HFFc6 (cell line): ENCODE measurements around the gene CALHM5. TPM values are rescaled to one million over a fixed set of nuclear protein-coding genes. Genes with fewer than 3 reads are reported as not detected.
A peak's percentile ranks its signal among the peaks of the same experiment; 100 is the strongest.

ENCODE experiments used
- DNase-seq: peaks from one replicate; pipeline ENCODE4 v3.0.0-alpha.2; 2018
- H3K27ac Mint-ChIP-seq: 2 replicates; pipeline ENCODE4 v1.8.0; 2020; ENCODE audit warnings: mild to moderate bottlenecking, mixed read lengths
- H3K27me3 Mint-ChIP-seq: 2 replicates; pipeline ENCODE4 v1.8.0; 2021; ENCODE audit warnings: mild to moderate bottlenecking, moderate library complexity, mixed read lengths; ENCODE audit not compliant: insufficient read depth
- H3K36me3 Mint-ChIP-seq: 2 replicates; pipeline ENCODE4 v1.8.0; 2021; ENCODE audit warnings: low read depth, mixed read lengths
- H3K4me1 Mint-ChIP-seq: 2 replicates; pipeline ENCODE4 v1.8.0; 2020; ENCODE audit warnings: low read depth, mixed read lengths
- H3K4me3 Mint-ChIP-seq: 2 replicates; pipeline ENCODE4 v1.8.0; 2020; ENCODE audit warnings: mild to moderate bottlenecking, moderate library complexity, mixed read lengths
- H3K9me3 Mint-ChIP-seq: 2 replicates; pipeline ENCODE4 v1.8.0; 2020; ENCODE audit warnings: mild to moderate bottlenecking, mixed read lengths
- CTCF ChIP-seq: fragments of 200-600 bp; sonication (generic); IDR thresholded peaks from 2 replicates; pipeline ENCODE4 v1.5.0; 2021; ENCODE audit warnings: antibody characterized with exemption, mild to moderate bottlenecking
- total RNA-seq, 6 experiments: library from RNA; stranded (reverse); fragmentation: NEBNext Ultra II Directional; extraction: Animal tissue kit (Norgen Biotek cat#: 25700); gene quantifications; 2 replicates in 1 of 6; 3 replicates in 5 of 6; pipeline ENCODE4 v1.2.3, GENCODE V29; 2021

CALHM5 gene
- total RNA-seq, 6 experiments from 2014 or later: 1.9 to 5.6 (median 4.5) TPM

DNA sequence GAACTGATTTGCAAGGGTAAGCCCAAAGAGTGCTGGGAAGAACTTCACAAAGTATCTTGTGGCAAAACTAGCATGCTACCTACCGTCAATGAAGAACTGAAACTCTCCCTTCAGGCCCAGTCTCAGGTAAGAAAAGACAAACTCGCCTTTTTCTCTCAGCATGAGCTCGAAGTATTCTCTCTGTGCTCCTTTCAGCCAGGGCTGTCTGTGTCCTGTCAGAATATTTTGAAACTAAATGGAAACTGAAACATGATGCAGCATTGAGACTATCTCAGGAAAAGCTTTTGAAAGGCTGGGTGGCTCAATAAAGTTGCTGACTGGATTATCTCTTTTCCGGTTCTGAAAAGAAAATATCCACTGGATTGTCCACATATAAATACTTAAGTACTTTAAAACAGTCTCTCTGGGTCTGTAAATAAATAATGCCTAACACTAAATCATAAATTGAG is 696 bp downstream of the CALHM5 start:
- Mint-ChIP-seq H3K4me1 (peaks cover 54% of the 10 kb centered on the region), H3K4me3 (peak overlapping the region; percentile 92), H3K27ac (peak overlapping the region; percentile 96), H3K36me3 (peaks cover 19% of the 10 kb centered on the region; the same call in 1 of the 2 replicates), H3K27me3 (no peaks in the 10 kb centered on the region; the same call in 1 of the 2 replicates), H3K9me3 (no peaks in the 10 kb centered on the region)
- TF ChIP-seq CTCF: no peak
- DNase-seq: no peak

DNA sequence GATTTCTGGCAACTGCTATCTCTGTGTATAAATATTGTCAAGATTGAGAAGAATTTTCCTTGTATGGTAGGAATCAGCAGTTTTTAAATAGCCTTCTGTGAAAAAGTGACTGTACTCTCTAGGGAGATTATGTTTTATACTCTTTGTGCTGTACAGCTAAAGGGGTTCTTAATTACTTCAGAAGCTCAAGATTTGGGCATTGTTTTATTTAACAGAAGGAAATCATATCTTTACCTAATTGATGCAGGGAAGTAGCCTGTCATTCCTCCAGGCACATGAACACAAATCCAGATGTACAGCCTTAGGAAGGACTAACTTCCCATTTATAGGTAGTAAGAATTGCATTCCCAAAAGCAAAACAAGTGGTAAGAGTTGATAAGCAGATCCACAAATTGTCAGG is 1.3 kb downstream of the CALHM5 start:
- peaks cover 48% of the 10 kb centered on the region for H3K4me1 Mint-ChIP-seq
- peaks cover 19% of the 10 kb centered on the region; the same call in 1 of the 2 replicates for H3K36me3 Mint-ChIP-seq
- no peaks in the 10 kb centered on the region for H3K9me3 Mint-ChIP-seq
- TF ChIP-seq CTCF: no peak
- H3K4me3 Mint-ChIP-seq: peak overlapping the region; percentile 92
- peak overlapping the region; percentile 96 for H3K27ac Mint-ChIP-seq
- DNase-seq: no peak
- no peaks in the 10 kb centered on the region; the same call in 1 of the 2 replicates for H3K27me3 Mint-ChIP-seq

- no peaks in the 10 kb centered on the region; the same call in 1 of the 2 replicates for H3K27me3 Mint-ChIP-seq
- peaks cover 23% of the 10 kb centered on the region; the same call in 1 of the 2 replicates for H3K36me3 Mint-ChIP-seq
- TF ChIP-seq CTCF: no peak
- no peak for DNase-seq
- no peak overlapping the region for H3K27ac Mint-ChIP-seq
- peaks cover 47% of the 10 kb centered on the region for H3K4me1 Mint-ChIP-seq
- peak overlapping the region; percentile 92 for H3K4me3 Mint-ChIP-seq
- no peaks in the 10 kb centered on the region for H3K9me3 Mint-ChIP-seq
Measured at GRCh38 chr6:116513224-116513875, 1.9 kb downstream of the CALHM5 start.

DNA sequence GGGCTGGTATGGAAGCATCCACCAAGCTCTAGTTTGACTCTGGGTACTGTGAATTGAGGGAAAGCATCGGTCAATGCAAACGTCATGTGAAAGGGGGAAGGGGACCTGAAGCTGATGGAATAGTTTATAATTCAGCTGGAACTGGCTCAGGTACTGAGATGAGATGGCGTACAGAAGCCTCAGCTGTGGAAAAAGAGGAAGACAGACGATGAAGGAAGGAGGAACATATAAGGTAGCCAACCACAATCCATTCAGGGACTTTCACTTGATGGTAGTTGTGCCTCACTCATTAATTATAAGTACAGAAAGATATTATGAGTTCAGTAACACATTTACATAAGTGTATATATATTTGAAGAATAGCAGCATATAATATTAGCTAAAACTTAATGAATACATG is 2.7 kb downstream of the CALHM5 start:
- H3K27ac Mint-ChIP-seq: no peak overlapping the region
- no peaks in the 10 kb centered on the region for H3K9me3 Mint-ChIP-seq
- peak overlapping the region; percentile 92; the same call in 1 of the 2 replicates for H3K4me3 Mint-ChIP-seq
- peaks cover 47% of the 10 kb centered on the region for H3K4me1 Mint-ChIP-seq
- DNase-seq: no peak
- no peaks in the 10 kb centered on the region; the same call in 1 of the 2 replicates for H3K27me3 Mint-ChIP-seq
- peaks cover 16% of the 10 kb centered on the region; the same call in 1 of the 2 replicates for H3K36me3 Mint-ChIP-seq
- no peak for TF ChIP-seq CTCF

GRCh38 chr6:116515141-116515540 is 3.7 kb downstream of the CALHM5 start:
- Mint-ChIP-seq H3K36me3 (peaks cover 14% of the 10 kb centered on the region; the same call in 1 of the 2 replicates), H3K4me3 (no peak overlapping the region), H3K4me1 (peaks cover 41% of the 10 kb centered on the region), H3K27ac (no peak overlapping the region), H3K9me3 (no peaks in the 10 kb centered on the region), H3K27me3 (no peaks in the 10 kb centered on the region; the same call in 1 of the 2 replicates)
- no peak for TF ChIP-seq CTCF
- no peak for DNase-seq
